Hepatocyte (in vitro differentiated cells): ENCODE data around the gene LEPROT.

ENCODE experiments used
- EZH2 ChIP-seq: fragments of 200-600 bp; sonication (generic); IDR thresholded peaks from 2 replicates; pipeline ENCODE4 v1.6.1; 2016; ENCODE audit warnings: antibody characterized with exemption, mild to moderate bottlenecking, borderline replicate concordance
- TF ChIP-seq, protein P1 (sequence below): fragments of 200-600 bp; sonication (generic); IDR thresholded peaks from 2 replicates; pipeline ENCODE4 v1.5.1; 2016; ENCODE audit warnings: antibody characterized with exemption, mild to moderate bottlenecking; ENCODE audit not compliant: poor library complexity

DNA sequence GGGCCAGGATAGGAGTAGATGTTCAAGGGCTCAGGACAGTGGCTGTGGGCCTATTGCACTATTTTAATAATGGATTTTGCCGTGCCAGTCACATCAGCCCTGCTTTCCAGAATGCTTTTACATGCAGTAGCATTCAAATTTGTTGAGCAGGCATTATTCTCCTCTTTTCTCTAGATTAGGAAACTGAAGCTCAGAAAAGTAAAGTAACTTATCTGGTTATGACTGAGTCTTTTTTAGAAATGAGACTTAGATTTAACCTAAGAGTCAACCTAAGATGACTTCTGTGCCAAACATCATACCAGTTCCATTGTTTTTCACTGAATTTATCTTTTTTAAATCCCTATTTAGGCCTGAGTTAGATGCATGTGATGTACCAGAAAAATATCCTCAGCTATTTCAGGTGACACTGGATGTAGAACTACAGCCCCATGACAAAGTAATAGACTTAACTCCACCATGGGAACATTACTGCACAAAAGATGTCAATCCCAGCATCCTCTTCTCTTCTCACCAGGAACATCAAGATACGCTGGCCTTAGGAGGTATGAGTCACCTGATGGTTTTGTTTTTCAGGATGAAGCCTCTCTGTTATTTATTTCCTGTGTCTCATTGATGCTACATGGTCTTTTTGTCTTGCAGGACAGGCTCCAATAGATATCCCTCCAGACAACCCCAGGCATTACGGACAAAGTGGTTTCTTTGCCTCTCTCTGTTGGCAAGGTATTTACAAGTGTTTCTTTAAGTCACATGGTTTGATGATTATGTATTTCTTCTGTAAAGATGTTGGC lies 31.4 kb upstream of the LEPROT start:
- TF ChIP-seq, protein P1, sequence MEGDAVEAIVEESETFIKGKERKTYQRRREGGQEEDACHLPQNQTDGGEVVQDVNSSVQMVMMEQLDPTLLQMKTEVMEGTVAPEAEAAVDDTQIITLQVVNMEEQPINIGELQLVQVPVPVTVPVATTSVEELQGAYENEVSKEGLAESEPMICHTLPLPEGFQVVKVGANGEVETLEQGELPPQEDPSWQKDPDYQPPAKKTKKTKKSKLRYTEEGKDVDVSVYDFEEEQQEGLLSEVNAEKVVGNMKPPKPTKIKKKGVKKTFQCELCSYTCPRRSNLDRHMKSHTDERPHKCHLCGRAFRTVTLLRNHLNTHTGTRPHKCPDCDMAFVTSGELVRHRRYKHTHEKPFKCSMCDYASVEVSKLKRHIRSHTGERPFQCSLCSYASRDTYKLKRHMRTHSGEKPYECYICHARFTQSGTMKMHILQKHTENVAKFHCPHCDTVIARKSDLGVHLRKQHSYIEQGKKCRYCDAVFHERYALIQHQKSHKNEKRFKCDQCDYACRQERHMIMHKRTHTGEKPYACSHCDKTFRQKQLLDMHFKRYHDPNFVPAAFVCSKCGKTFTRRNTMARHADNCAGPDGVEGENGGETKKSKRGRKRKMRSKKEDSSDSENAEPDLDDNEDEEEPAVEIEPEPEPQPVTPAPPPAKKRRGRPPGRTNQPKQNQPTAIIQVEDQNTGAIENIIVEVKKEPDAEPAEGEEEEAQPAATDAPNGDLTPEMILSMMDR, result no peak
- no peak for TF ChIP-seq EZH2
